Naive thymus-derived CD4-positive, alpha-beta T cell (primary cell): ENCODE measurements around the gene DET1. TPM values are rescaled to one million over a fixed set of nuclear protein-coding genes. Genes with fewer than 3 reads are reported as not detected.

ENCODE experiments used
- ATAC-seq: fragments of 150-1000 bp; cut with Tn5 transposase; 2 replicates; pipeline ENCODE4 v1.10.0; 2021; ENCODE audit warnings: mild to moderate bottlenecking, moderate library complexity
- CTCF ChIA-PET: fragments of 350-600 bp; sonication (Branson Sonifier 250); formaldehyde crosslinking; loops from one replicate; lab custom pipeline; 2021; ENCODE audit warnings: antibody characterized with exemption; lab: Charles Lee
- POLR2A ChIA-PET: fragments of 350-600 bp; sonication (Branson Sonifier 250); formaldehyde crosslinking; loops from one replicate; lab custom pipeline; 2021; ENCODE audit warnings: antibody characterized with exemption, inconsistent platforms; lab: Charles Lee
- DNase-seq, 9 donors: peaks; one replicate each; pipeline versions ENCODE4 v3.0.0 to v3.0.0-alpha.2; 2020 to 2022; ENCODE audit warnings: mixed read lengths in 1 of 9
- H3K27ac ChIP-seq: one replicate; pipeline ENCODE4 v1.7.0; 2013; ENCODE audit warnings: mild to moderate bottlenecking, low read depth, low read length, moderate library complexity
- H3K27me3 ChIP-seq, 2 donors: one replicate each; pipeline ENCODE4 v1.7.0; 2013; ENCODE audit warnings: low read length in 2 of 2, mild to moderate bottlenecking in 2 of 2, moderate library complexity in 2 of 2; ENCODE audit not compliant: control insufficient read depth in 2 of 2, insufficient read depth in 2 of 2
- H3K36me3 ChIP-seq, 3 experiments: 1 replicate in 2 of 3; 2 replicates in 1 of 3; pipeline ENCODE4 v1.7.0; 2013; ENCODE audit warnings: low read length in 3 of 3, mild to moderate bottlenecking in 3 of 3, moderate library complexity in 1 of 3; ENCODE audit not compliant: insufficient read depth in 3 of 3, control insufficient read depth in 2 of 3
- H3K4me1 ChIP-seq, 2 donors: one replicate each; pipeline ENCODE4 v1.7.0; 2013; ENCODE audit warnings: low read length in 2 of 2, mild to moderate bottlenecking in 2 of 2, moderate library complexity in 1 of 2; ENCODE audit not compliant: control insufficient read depth in 2 of 2, insufficient read depth in 2 of 2
- H3K4me3 ChIP-seq: 2 replicates; pipeline ENCODE4 v1.7.0; 2013; ENCODE audit warnings: mild to moderate bottlenecking, low read length
- H3K9me3 ChIP-seq, 3 experiments: 1 replicate in 2 of 3; 2 replicates in 1 of 3; pipeline ENCODE4 v1.7.0; 2013; ENCODE audit warnings: low read length in 3 of 3; ENCODE audit not compliant: control insufficient read depth in 2 of 3
- H3K27ac Mint-ChIP-seq, 9 donors: one replicate each; pipeline ENCODE4 v1.8.0; 2020 to 2022; ENCODE audit warnings: mixed read lengths in 9 of 9, mild to moderate bottlenecking in 8 of 9, moderate library complexity in 5 of 9, inconsistent platforms in 2 of 9
- H3K27me3 Mint-ChIP-seq, 5 donors: one replicate each; pipeline ENCODE4 v1.8.0; 2021 to 2022; ENCODE audit warnings: mixed read lengths in 5 of 5, mild to moderate bottlenecking in 1 of 5
- H3K36me3 Mint-ChIP-seq, 5 donors: one replicate each; pipeline ENCODE4 v1.8.0; 2020 to 2022; ENCODE audit warnings: mixed read lengths in 5 of 5, mild to moderate bottlenecking in 3 of 5, inconsistent platforms in 1 of 5
- H3K4me1 Mint-ChIP-seq, 7 donors: one replicate each; pipeline ENCODE4 v1.8.0; 2020 to 2022; ENCODE audit warnings: mixed read lengths in 7 of 7, mild to moderate bottlenecking in 3 of 7, inconsistent platforms in 1 of 7
- H3K4me3 Mint-ChIP-seq, 10 donors: one replicate each; pipeline ENCODE4 v1.8.0; 2020 to 2022; ENCODE audit warnings: mild to moderate bottlenecking in 10 of 10, mixed read lengths in 10 of 10, moderate library complexity in 6 of 10, inconsistent platforms in 2 of 10
- H3K9me3 Mint-ChIP-seq, 11 donors: one replicate each; pipeline ENCODE4 v1.8.0; 2020 to 2022; ENCODE audit warnings: mixed read lengths in 11 of 11, mild to moderate bottlenecking in 4 of 11, inconsistent platforms in 1 of 11, moderate library complexity in 1 of 11
- intact Hi-C, 2 donors: fragments of 100-400 bp; cut with micrococcal nuclease; formaldehyde crosslinking; loops; one replicate each; pipeline ENCODE4 v1.15.1; 2023
- polyA plus RNA-seq, 2 donors: library from polyadenylated mRNA; unstranded; fragments of 300-500 nt; fragmentation: Illumina TruSeq; gene quantifications; one replicate each; pipeline ENCODE4 v1.2.3, GENCODE V29; 2021
- total RNA-seq, 6 experiments: library from RNA in 5 of 6; stranded (reverse) in 5 of 6; gene quantifications; 1 replicate in 5 of 6; 2 replicates in 1 of 6; pipeline ENCODE4 v1.2.3 and lab custom pipeline; 2021 to 2026

Gene DET1
- total and polyA plus RNA-seq, 7 experiments from 2014 or later: 1.9 to 16.5 (median 5.4) TPM

GRCh38 chr15:88493844-88494243, 52.6 kb downstream of the DET1 start:
- Histone ChIP-seq H3K9me3 (no peaks in the 10 kb centered on the region), H3K4me1 (no peaks in the 10 kb centered on the region), H3K36me3 (peaks cover 0 to 14% (median 0%) of the 10 kb centered on the region in 3 experiments), H3K27ac (no peak overlapping the region), H3K4me3 (no peak overlapping the region), H3K27me3 (no peaks in the 10 kb centered on the region)
- Mint-ChIP-seq H3K4me1 (peaks cover 0 to 6% (median 0%) of the 10 kb centered on the region in 7 donors), H3K27ac (no peak overlapping the region), H3K27me3 (no peaks in the 10 kb centered on the region), H3K4me3 (no peak overlapping the region), H3K36me3 (peaks cover 0 to 20% (median 3%) of the 10 kb centered on the region in 5 donors), H3K9me3 (no peaks in the 10 kb centered on the region)
- intact Hi-C loops: no loop called here
- DNase-seq (no peak), ATAC-seq (no peak)
- CTCF ChIA-PET: no interaction called here
- POLR2A ChIA-PET: interaction anchor here (0.6 kb wide), 1 partner anchor 132 kb away, joined by 3 read pairs; no protein-coding TSS in a partner anchor

- Mint-ChIP-seq H3K4me1 (peaks cover 0 to 6% (median 0%) of the 10 kb centered on the region in 7 donors), H3K9me3 (no peaks in the 10 kb centered on the region), H3K27me3 (no peaks in the 10 kb centered on the region), H3K4me3 (no peak overlapping the region), H3K36me3 (peaks cover 0 to 10% (median 0%) of the 10 kb centered on the region in 5 donors), H3K27ac (no peak overlapping the region)
- Histone ChIP-seq H3K4me1 (no peaks in the 10 kb centered on the region), H3K27ac (no peak overlapping the region), H3K4me3 (no peak overlapping the region), H3K27me3 (no peaks in the 10 kb centered on the region), H3K36me3 (peaks cover 0 to 6% (median 0%) of the 10 kb centered on the region in 3 experiments), H3K9me3 (no peaks in the 10 kb centered on the region)
- DNase-seq (no peak), ATAC-seq (no peak)
- POLR2A ChIA-PET: no interaction called here
- intact Hi-C loops: no loop called here
- CTCF ChIA-PET: no interaction called here
Measured at GRCh38 chr15:88491158-88491557, 55.3 kb downstream of the DET1 start.

GRCh38 chr15:88490036-88490435, 56.4 kb downstream of the DET1 start:
- ATAC-seq (no peak), DNase-seq (no peak)
- H3K36me3 ChIP-seq: peaks cover 0 to 4% (median 0%) of the 10 kb centered on the region in 3 experiments
- Mint-ChIP-seq H3K36me3 (peaks cover 0 to 9% (median 0%) of the 10 kb centered on the region in 5 donors), H3K4me1 (peaks cover 0 to 6% (median 0%) of the 10 kb centered on the region in 7 donors), H3K27ac (no peak overlapping the region), H3K27me3 (no peaks in the 10 kb centered on the region), H3K9me3 (no peaks in the 10 kb centered on the region), H3K4me3 (no peak overlapping the region)
- no peak overlapping the region for H3K27ac ChIP-seq
- intact Hi-C loops: no loop called here
- ChIA-PET POLR2A (no interaction called here), CTCF (no interaction called here)
- H3K9me3 ChIP-seq: no peaks in the 10 kb centered on the region
- no peaks in the 10 kb centered on the region for H3K27me3 ChIP-seq
- H3K4me3 ChIP-seq: no peak overlapping the region
- H3K4me1 ChIP-seq: no peaks in the 10 kb centered on the region

GRCh38 chr15:88489321-88489720, 57.2 kb downstream of the DET1 start:
- peaks cover 0 to 9% (median 0%) of the 10 kb centered on the region in 5 donors for H3K36me3 Mint-ChIP-seq
- H3K9me3 Mint-ChIP-seq: no peaks in the 10 kb centered on the region
- ATAC-seq (no peak), DNase-seq (no peak)
- Histone ChIP-seq H3K4me1 (no peaks in the 10 kb centered on the region), H3K27me3 (no peaks in the 10 kb centered on the region), H3K9me3 (no peaks in the 10 kb centered on the region), H3K36me3 (no peaks in the 10 kb centered on the region), H3K4me3 (no peak overlapping the region), H3K27ac (no peak overlapping the region)
- H3K27ac Mint-ChIP-seq: peak overlapping the region in 1 of 9 donors; percentile 47
- H3K27me3 Mint-ChIP-seq: no peaks in the 10 kb centered on the region
- intact Hi-C loops: no loop called here
- ChIA-PET CTCF (interaction anchor here (0.8 kb wide), 1 partner anchor 165 kb away, joined by 3 read pairs; no protein-coding TSS in a partner anchor), POLR2A (no interaction called here)
- peaks cover 0 to 6% (median 0%) of the 10 kb centered on the region in 7 donors for H3K4me1 Mint-ChIP-seq
- H3K4me3 Mint-ChIP-seq: no peak overlapping the region

GRCh38 chr15:88487796-88488523, 58.5 kb downstream of the DET1 start:
- H3K4me1 Mint-ChIP-seq: peaks cover 0 to 6% (median 0%) of the 10 kb centered on the region in 7 donors
- no peaks in the 10 kb centered on the region for H3K9me3 Mint-ChIP-seq
- no peaks in the 10 kb centered on the region for H3K27me3 Mint-ChIP-seq
- no peak overlapping the region for H3K27ac ChIP-seq
- no peaks in the 10 kb centered on the region for H3K36me3 ChIP-seq
- H3K36me3 Mint-ChIP-seq: no peaks in the 10 kb centered on the region
- no peak overlapping the region for H3K4me3 ChIP-seq
- no peaks in the 10 kb centered on the region for H3K4me1 ChIP-seq
- CTCF ChIA-PET: no interaction called here
- no peak for ATAC-seq
- POLR2A ChIA-PET: no interaction called here
- intact Hi-C loops: no loop called here
- H3K4me3 Mint-ChIP-seq: no peak overlapping the region
- no peak for DNase-seq
- no peaks in the 10 kb centered on the region for H3K27me3 ChIP-seq
- peak overlapping the region in 1 of 9 donors; percentile 78 for H3K27ac Mint-ChIP-seq
- H3K9me3 ChIP-seq: no peaks in the 10 kb centered on the region

- no peak overlapping the region for H3K27ac Mint-ChIP-seq
Measured at GRCh38 chr15:88487178-88487795, 59.2 kb downstream of the DET1 start.

More at GRCh38 chr15:88487178-88487795, 59.2 kb downstream of the DET1 start:
- Mint-ChIP-seq H3K27me3 (no peaks in the 10 kb centered on the region), H3K4me1 (peaks cover 0 to 6% (median 0%) of the 10 kb centered on the region in 7 donors), H3K4me3 (no peak overlapping the region), H3K9me3 (no peaks in the 10 kb centered on the region), H3K36me3 (peaks cover 0 to 4% (median 0%) of the 10 kb centered on the region in 5 donors)
- Histone ChIP-seq H3K4me1 (no peaks in the 10 kb centered on the region), H3K4me3 (no peak overlapping the region), H3K9me3 (no peaks in the 10 kb centered on the region), H3K36me3 (no peaks in the 10 kb centered on the region), H3K27me3 (no peaks in the 10 kb centered on the region), H3K27ac (no peak overlapping the region)
- ChIA-PET CTCF (no interaction called here), POLR2A (no interaction called here)
- intact Hi-C loops: no loop called here
- no peak for DNase-seq
- no peak for ATAC-seq
